Esophagus muscularis mucosa (tissue), 2 donors: ENCODE results near the gene SAMD5.

Experiments
- EP300 ChIP-seq: sonication (generic); formaldehyde crosslinking; IDR thresholded peaks from one replicate; pipeline ENCODE4 v1.6.1; 2017; ENCODE audit warnings: antibody characterized with exemption
- POLR2A ChIP-seq: fragments of 450-650 bp; IDR thresholded peaks from one replicate; pipeline ENCODE4 v1.6.1; 2017; ENCODE audit warnings: antibody characterized with exemption, moderate library complexity, mild to moderate bottlenecking, low read depth

GRCh38 chr6:147595961-147596360 lies 87.5 kb downstream of the SAMD5 start:
- TF ChIP-seq EP300 = no peak
- no peak for TF ChIP-seq POLR2A
